Karpas-422 (cell line): ENCODE results near the gene C16orf74. TPM values are rescaled to one million over a fixed set of nuclear protein-coding genes. Genes with fewer than 3 reads are reported as not detected.

ENCODE experiments used
- DNase-seq: peaks from one replicate; pipeline ENCODE4 v3.0.0-alpha.2; 2015
- H2AFZ ChIP-seq: fragments of 200-600 bp; sonication (generic); 2 replicates; pipeline ENCODE4 v1.6.1; 2014; ENCODE audit warnings: antibody characterized with exemption, low read length, mixed read lengths
- H3K27ac ChIP-seq: fragments of 200-600 bp; sonication (generic); 2 replicates; pipeline ENCODE4 v1.5.1; 2014; ENCODE audit warnings: mild to moderate bottlenecking, low read length, moderate library complexity
- H3K27me3 ChIP-seq: fragments of 200-600 bp; sonication (generic); 2 replicates; pipeline ENCODE4 v1.6.1; 2014; ENCODE audit warnings: low read length, mixed read lengths
- H3K36me3 ChIP-seq: fragments of 200-600 bp; sonication (generic); 2 replicates; pipeline ENCODE4 v1.6.1; 2014; ENCODE audit warnings: low read length, mixed read lengths; ENCODE audit not compliant: insufficient read depth
- H3K4me1 ChIP-seq: fragments of 200-600 bp; sonication (generic); 2 replicates; pipeline ENCODE4 v1.6.1; 2014; ENCODE audit warnings: mild to moderate bottlenecking, low read length, mixed read lengths
- H3K4me2 ChIP-seq: fragments of 200-600 bp; sonication (generic); 2 replicates; pipeline ENCODE4 v1.6.1; 2014; ENCODE audit warnings: low read length, low read depth, mild to moderate bottlenecking; ENCODE audit not compliant: poor library complexity, severe bottlenecking
- H3K4me3 ChIP-seq: fragments of 200-600 bp; sonication (generic); 2 replicates; pipeline ENCODE4 v1.5.1; 2014; ENCODE audit warnings: mild to moderate bottlenecking, antibody characterized with exemption, low read length, mixed read lengths
- H3K79me2 ChIP-seq: fragments of 200-600 bp; sonication (generic); 2 replicates; pipeline ENCODE4 v1.6.1; 2014; ENCODE audit warnings: mild to moderate bottlenecking, low read length, mixed read lengths
- H3K9ac ChIP-seq: fragments of 200-600 bp; sonication (generic); 2 replicates; pipeline ENCODE4 v1.6.0; 2014; ENCODE audit warnings: low read length
- H3K9me2 ChIP-seq: fragments of 200-600 bp; sonication (generic), shearing (Covaris generic); replicated peaks from 2 replicates; pipeline ENCODE4 v1.6.0; 2014; ENCODE audit warnings: mild to moderate bottlenecking, low read length, moderate library complexity; ENCODE audit not compliant: insufficient read depth
- H3K9me3 ChIP-seq: fragments of 300-700, 200-600 bp; sonication (generic); 2 replicates; pipeline ENCODE4 v1.6.1; 2014; ENCODE audit warnings: low read length, mixed read lengths
- H4K20me1 ChIP-seq: fragments of 200-600 bp; sonication (generic); 2 replicates; pipeline ENCODE4 v1.6.1; 2014; ENCODE audit warnings: mild to moderate bottlenecking, antibody characterized with exemption, low read length, low read depth; ENCODE audit not compliant: insufficient read depth
- total RNA-seq: library from RNA; depleted of rRNA; stranded (reverse); fragments of >200 nt; shearing (Covaris generic); gene quantifications from 2 replicates; pipeline ENCODE4 v1.2.3, GENCODE V29; 2014; ENCODE audit warnings: low replicate concordance

Gene C16orf74
- total RNA-seq, 1 experiment from 2014 or later: 13.3 TPM

- no peaks in the 10 kb centered on the region for H3K79me2 ChIP-seq
- no peaks in the 10 kb centered on the region for H3K9me3 ChIP-seq
- peaks cover 37% of the 10 kb centered on the region; the same call in 1 of the 2 replicates for H4K20me1 ChIP-seq
- no peak overlapping the region for H3K4me2 ChIP-seq
- no peak overlapping the region for H2AFZ ChIP-seq
- no peak overlapping the region for H3K4me3 ChIP-seq
- H3K27me3 ChIP-seq: no peaks in the 10 kb centered on the region
- no peak overlapping the region for H3K9ac ChIP-seq
- DNase-seq: peak; percentile 69
- no peak overlapping the region for H3K27ac ChIP-seq
- H3K36me3 ChIP-seq: no peaks in the 10 kb centered on the region
- H3K4me1 ChIP-seq: peaks cover 4% of the 10 kb centered on the region
- no peaks in the 10 kb centered on the region for H3K9me2 ChIP-seq
These were observed 22.0 kb downstream of the C16orf74 start for GRCh38 chr16:85728879-85729278.

DNA sequence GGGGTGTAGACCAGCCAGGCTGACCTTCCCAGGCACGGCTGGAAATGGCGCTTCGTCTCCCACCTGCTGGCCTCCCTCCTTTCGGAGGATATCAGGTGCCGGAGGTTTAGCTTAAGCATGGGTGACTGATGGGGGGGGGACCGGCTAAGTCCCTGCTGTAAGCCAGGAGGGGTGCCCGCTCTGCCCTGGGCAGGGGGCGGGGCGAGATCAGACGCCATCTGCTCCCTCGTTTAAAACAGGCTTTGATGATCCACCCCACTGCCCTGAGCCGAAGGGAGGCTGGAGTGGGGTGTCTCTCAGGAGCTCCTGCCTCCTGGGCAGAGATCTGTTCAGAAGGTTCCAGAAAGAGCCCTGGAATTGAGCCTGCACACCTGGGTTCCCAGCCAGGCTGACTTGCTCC, 26.0 kb downstream of the C16orf74 start:
- Histone ChIP-seq H2AFZ (no peak overlapping the region), H3K4me1 (no peaks in the 10 kb centered on the region), H4K20me1 (peaks cover 24% of the 10 kb centered on the region; the same call in 1 of the 2 replicates), H3K27ac (no peak overlapping the region), H3K27me3 (no peaks in the 10 kb centered on the region), H3K9me3 (no peaks in the 10 kb centered on the region), H3K79me2 (no peaks in the 10 kb centered on the region), H3K9me2 (no peaks in the 10 kb centered on the region), H3K36me3 (no peaks in the 10 kb centered on the region), H3K4me2 (no peak overlapping the region), H3K4me3 (no peak overlapping the region), H3K9ac (no peak overlapping the region)
- no peak for DNase-seq

DNA sequence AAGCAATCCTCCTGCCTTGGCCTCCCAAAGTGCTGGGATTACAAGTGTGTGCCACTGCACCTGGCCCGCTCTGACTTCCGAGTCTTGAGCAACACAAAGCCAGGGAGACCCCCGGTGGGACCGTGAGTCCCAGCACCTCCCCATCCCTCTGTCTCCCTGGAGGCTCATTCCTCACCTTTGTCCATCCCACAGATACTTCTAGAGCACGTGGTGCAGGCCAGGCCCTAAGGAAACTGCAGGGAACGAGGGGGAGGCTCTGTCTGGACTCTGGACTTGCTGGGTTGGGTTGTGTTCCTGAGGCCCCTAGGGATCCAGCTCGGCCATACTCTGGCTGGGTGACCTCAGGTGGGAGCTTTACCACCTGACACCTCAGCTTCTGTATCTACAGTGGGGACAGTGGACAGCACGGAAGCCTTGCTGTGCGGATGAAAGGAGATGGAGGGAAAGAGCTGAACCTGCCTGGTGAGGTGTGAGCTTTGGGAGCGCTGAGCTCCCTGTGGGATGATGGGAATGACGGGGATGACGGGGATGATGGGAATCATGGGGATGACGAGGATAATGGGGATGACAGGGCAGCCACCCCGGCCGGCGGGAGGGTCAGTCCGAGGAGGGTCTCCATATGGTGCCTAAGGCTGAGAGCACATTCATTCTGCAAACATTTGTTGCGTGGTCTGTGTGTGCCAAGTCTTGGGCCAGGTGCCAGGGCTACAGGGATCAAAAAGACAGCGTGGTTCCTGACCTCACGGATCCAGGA, 26.6 kb downstream of the C16orf74 start:
- no peaks in the 10 kb centered on the region for H3K36me3 ChIP-seq
- H3K4me3 ChIP-seq: no peak overlapping the region
- H3K9me2 ChIP-seq: no peaks in the 10 kb centered on the region
- H2AFZ ChIP-seq: no peak overlapping the region
- no peaks in the 10 kb centered on the region for H3K4me1 ChIP-seq
- H3K27me3 ChIP-seq: no peaks in the 10 kb centered on the region
- H4K20me1 ChIP-seq: peaks cover 22% of the 10 kb centered on the region; the same call in 1 of the 2 replicates
- H3K9me3 ChIP-seq: no peaks in the 10 kb centered on the region
- no peak overlapping the region for H3K27ac ChIP-seq
- no peak for DNase-seq
- H3K79me2 ChIP-seq: no peaks in the 10 kb centered on the region
- H3K4me2 ChIP-seq: no peak overlapping the region
- no peak overlapping the region for H3K9ac ChIP-seq

DNA sequence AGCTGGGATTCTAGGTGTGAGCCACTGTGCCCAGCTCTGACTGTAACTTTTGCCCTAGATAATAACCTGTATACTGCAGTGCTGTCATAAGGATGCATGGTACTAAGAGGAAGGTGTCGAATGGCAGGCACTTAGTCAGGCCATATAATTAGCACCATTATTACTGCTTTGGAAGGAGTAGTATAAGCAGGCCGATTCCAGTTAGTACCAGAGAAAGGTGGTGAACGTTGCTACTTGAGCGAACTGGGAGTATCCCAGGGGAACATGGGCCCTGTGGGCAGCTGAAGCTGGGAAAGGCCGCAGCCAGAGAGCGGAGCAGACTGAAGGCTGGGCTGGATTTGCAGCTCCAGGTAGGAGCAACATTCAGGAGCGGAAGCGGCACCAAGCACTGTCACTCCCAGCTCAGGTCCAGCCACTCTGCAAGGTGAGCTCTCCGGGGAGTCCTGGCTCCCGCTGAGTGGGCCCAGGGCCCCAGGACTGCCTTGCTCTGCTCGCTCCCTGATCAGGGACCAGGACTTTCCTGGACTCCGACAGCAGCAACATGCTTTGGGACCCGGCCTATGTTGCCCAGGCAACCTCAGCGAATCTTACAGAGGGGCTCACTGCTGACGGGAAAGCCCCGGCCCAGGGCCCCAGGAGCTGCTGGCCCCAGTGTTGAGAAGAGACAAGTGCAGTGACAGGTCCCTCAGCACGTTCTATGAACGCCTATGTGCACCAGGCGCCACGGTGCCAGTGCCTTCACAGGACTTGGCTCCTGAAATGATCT, 28.6 kb downstream of the C16orf74 start:
- Histone ChIP-seq H3K4me2 (no peak overlapping the region), H3K9me3 (no peaks in the 10 kb centered on the region), H3K9me2 (no peaks in the 10 kb centered on the region), H3K36me3 (no peaks in the 10 kb centered on the region), H3K4me1 (no peaks in the 10 kb centered on the region), H2AFZ (no peak overlapping the region), H3K9ac (no peak overlapping the region), H3K4me3 (no peak overlapping the region), H3K79me2 (no peaks in the 10 kb centered on the region), H3K27ac (no peak overlapping the region), H4K20me1 (peaks cover 16% of the 10 kb centered on the region; the same call in 1 of the 2 replicates), H3K27me3 (no peaks in the 10 kb centered on the region)
- DNase-seq: no peak

DNA sequence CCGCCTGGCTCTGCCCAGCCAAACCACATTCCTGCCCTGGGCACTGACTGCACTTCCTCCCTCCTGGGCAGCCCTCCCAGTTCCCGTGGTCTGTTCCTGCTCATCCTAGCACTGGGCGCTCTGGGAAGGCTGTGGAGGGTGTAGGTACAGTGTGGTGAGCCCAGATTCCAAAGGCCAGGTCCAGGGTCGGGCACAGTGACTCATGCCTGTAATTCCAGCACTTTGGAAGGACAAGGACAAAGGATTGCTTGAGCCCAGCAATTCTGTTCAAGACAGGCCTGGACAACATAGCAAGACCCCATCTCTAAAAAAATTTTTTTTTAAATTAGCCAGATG, 30.6 kb downstream of the C16orf74 start:
- Histone ChIP-seq H3K4me3 (no peak overlapping the region), H3K27me3 (no peaks in the 10 kb centered on the region), H3K4me2 (no peak overlapping the region), H3K9me3 (no peaks in the 10 kb centered on the region), H3K27ac (no peak overlapping the region), H3K9ac (no peak overlapping the region), H3K79me2 (no peaks in the 10 kb centered on the region), H3K4me1 (no peaks in the 10 kb centered on the region), H3K36me3 (no peaks in the 10 kb centered on the region), H3K9me2 (no peaks in the 10 kb centered on the region), H2AFZ (no peak overlapping the region), H4K20me1 (peaks cover 9% of the 10 kb centered on the region; the same call in 1 of the 2 replicates)
- no peak for DNase-seq

- Histone ChIP-seq H3K9me2 (no peaks in the 10 kb centered on the region), H3K27me3 (no peaks in the 10 kb centered on the region), H3K36me3 (no peaks in the 10 kb centered on the region), H3K27ac (no peak overlapping the region), H3K9me3 (no peaks in the 10 kb centered on the region), H3K4me1 (no peaks in the 10 kb centered on the region), H2AFZ (no peak overlapping the region), H3K4me2 (no peak overlapping the region), H3K4me3 (no peak overlapping the region), H4K20me1 (peaks cover 4% of the 10 kb centered on the region; the same call in 1 of the 2 replicates), H3K79me2 (no peaks in the 10 kb centered on the region), H3K9ac (no peak overlapping the region)
- DNase-seq: no peak
These were observed 31.1 kb downstream of the C16orf74 start for GRCh38 chr16:85719605-85720301.

GRCh38 chr16:85718682-85719081, 32.2 kb downstream of the C16orf74 start:
- peaks cover 4% of the 10 kb centered on the region; the same call in 1 of the 2 replicates for H4K20me1 ChIP-seq
- no peak overlapping the region for H3K9ac ChIP-seq
- no peaks in the 10 kb centered on the region for H3K36me3 ChIP-seq
- DNase-seq: peak; percentile 75
- no peak overlapping the region for H3K27ac ChIP-seq
- H3K9me3 ChIP-seq: no peaks in the 10 kb centered on the region
- no peak overlapping the region for H3K4me2 ChIP-seq
- H3K4me3 ChIP-seq: no peak overlapping the region
- H3K4me1 ChIP-seq: no peaks in the 10 kb centered on the region
- H3K79me2 ChIP-seq: no peaks in the 10 kb centered on the region
- no peak overlapping the region for H2AFZ ChIP-seq
- H3K27me3 ChIP-seq: no peaks in the 10 kb centered on the region
- no peaks in the 10 kb centered on the region for H3K9me2 ChIP-seq

DNA sequence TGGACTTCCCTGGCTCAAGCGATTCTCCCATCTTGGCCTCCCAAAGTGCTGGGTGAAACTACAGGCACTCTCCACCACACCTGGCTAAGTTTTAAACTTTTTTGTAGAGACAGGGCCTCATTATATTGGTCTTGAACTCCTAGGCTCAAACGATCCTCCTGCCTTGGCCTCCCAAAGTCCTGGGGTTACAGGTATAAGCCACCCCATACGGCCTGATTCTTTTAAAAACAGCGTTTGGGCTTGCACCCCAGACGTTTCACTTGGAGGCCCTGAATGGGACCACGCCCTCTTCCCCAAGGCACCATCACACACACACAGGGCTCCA, 32.8 kb downstream of the C16orf74 start:
- Histone ChIP-seq H3K4me2 (no peak overlapping the region), H3K9me2 (no peaks in the 10 kb centered on the region), H3K27ac (no peak overlapping the region), H3K4me3 (no peak overlapping the region), H3K9ac (no peak overlapping the region), H4K20me1 (peaks cover 4% of the 10 kb centered on the region; the same call in 1 of the 2 replicates), H3K79me2 (no peaks in the 10 kb centered on the region), H3K27me3 (no peaks in the 10 kb centered on the region), H2AFZ (no peak overlapping the region), H3K36me3 (no peaks in the 10 kb centered on the region), H3K4me1 (no peaks in the 10 kb centered on the region), H3K9me3 (no peaks in the 10 kb centered on the region)
- DNase-seq: no peak
